ENCODE measurements around the gene MINDY2. TPM values are rescaled to one million over a fixed set of nuclear protein-coding genes. Genes with fewer than 3 reads are reported as not detected.

MINDY2 gene
- total and polyA plus RNA-seq, 10 of the 15 experiments (the other 5 are each of a cell fraction or from before 2014, with no cell fraction given), result 0.73 to 9.4 (median 3.3) TPM

DNA sequence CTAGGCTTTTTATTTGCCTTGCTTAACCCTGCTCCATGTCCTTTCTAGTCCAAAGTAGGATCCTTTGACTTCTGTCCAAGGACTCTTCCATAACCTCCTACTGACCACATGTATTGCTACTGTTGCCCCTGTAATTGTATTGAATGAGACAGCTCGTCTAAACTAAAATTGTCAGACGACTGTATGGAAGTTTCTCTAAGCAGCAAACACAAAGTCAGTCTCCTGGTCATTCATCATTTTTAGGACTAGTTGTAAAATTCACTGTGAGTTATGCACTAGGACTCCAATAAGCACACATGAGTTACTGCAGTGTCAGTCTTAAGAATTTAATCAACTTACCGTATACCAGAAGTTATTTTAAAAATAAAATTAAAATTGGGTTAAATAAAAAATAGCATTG lies 129.5 kb downstream of the MINDY2 start (continued):
- TF ChIP-seq NFYB (IDR thresholded peaks at IDR 0.05; ENCODE audit: insufficient read depth, low read depth, low read length) (no peak), TAF1 (IDR thresholded peaks at IDR 0.05; ENCODE audit: borderline replicate concordance, low read depth, low read length) (no peak), RUNX3 (IDR thresholded peaks at IDR 0.05; ENCODE audit: low read length) (no peak), HCFC1 (IDR thresholded peaks at IDR 0.05; ENCODE audit: low read length) (no peak)

DNA sequence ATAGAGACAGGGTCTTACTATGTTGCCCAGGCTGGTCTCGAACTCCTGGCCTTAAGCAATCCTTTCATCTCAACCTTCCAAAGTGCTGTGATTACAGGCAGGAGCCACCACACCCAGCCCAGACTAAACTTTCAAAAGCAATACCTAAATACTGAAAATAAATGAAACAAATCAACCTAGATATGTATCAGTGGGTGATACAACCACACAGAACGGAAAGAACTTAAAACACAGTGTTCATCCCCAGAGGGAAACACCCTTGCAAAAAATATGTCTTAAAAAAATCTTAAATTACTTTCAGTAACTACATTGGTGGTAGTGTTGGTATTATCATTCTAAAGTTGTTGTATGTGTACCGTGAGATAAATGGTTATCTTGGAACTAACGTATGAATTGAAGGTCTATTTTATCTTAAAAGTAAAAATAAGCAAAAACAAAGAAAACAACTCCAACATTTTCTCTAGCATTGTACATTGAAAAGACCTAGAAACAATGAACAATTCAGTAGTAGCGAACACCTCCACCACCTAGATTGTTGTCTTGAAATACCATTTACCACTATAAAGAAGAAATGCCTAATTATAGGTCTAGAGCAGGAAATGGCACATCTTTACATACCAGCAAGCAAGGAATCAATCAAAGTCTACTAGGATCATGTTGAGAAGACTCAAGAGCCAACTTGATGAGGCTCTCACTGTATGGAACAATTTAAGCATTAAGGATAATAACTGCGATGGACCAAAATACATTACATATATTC lies 137.6 kb downstream of the MINDY2 start:
- H3K4me1 ChIP-seq (ENCODE audit: control insufficient read depth, insufficient read depth, low read length), result no peaks in the 10 kb centered on the region
- H3K27ac ChIP-seq (ENCODE audit: control insufficient read depth, insufficient read depth), result no peak overlapping the region
- H3K4me3 ChIP-seq, result no peak overlapping the region
- ChIA-PET SMC1A (ENCODE audit: uncharacterized antibody, unreplicated experiment) (interaction anchor here (1.5 kb wide), 1 partner anchor 8 kb away, joined by 5 read pairs; no protein-coding TSS in a partner anchor), RAD21 (ENCODE audit: unreplicated experiment) (no interaction called here), POLR2A (no interaction called here), CTCF (no interaction called here)
- in situ Hi-C loops (cut with MboI), result no loop called here
- no peaks in the 10 kb centered on the region for H4K20me1 ChIP-seq (ENCODE audit: control insufficient read depth, insufficient read depth)
- FAIRE-seq, result no peak
- intact Hi-C loops (cut with micrococcal nuclease; ENCODE audit: unreplicated experiment), result no loop called here
- H2AFZ ChIP-seq (ENCODE audit: control insufficient read depth, low read depth, low read length), result no peak overlapping the region
- no peak for ATAC-seq
- DNase-seq (ENCODE audit: low read depth, low spot score), result no peak
- H3K36me3 ChIP-seq (ENCODE audit: control insufficient read depth in 2 of 2, insufficient read depth in 2 of 2, low read length in 1 of 2), result peaks cover 1 to 22% of the 10 kb centered on the region in 2 experiments; a peak in 3 of 4 replicates
- H3K79me2 ChIP-seq (ENCODE audit: control insufficient read depth, insufficient read depth, low read length), result peaks cover 6% of the 10 kb centered on the region
- H3K9ac ChIP-seq (ENCODE audit: control insufficient read depth, insufficient read depth, low read length), result no peak overlapping the region
- H3K4me2 ChIP-seq (ENCODE audit: control insufficient read depth, insufficient read depth), result no peak overlapping the region
- 93% methylated on average over 6 of the region's 6 CpGs for WGBS (ENCODE audit: insufficient coverage, insufficient replicate concordance, low lambda C conversion rate, missing lambda C conversion rate)
- H3K27me3 ChIP-seq (replicated peaks in 1 of 2; ENCODE audit: control insufficient read depth in 2 of 2, insufficient read depth in 2 of 2, low read length in 1 of 2), result no peaks in the 10 kb centered on the region
- no peak for TF ChIP-seq BACH1 (IDR thresholded peaks at IDR 0.05; ENCODE audit: borderline replicate concordance)
- no peak for TF ChIP-seq BRCA1 (IDR thresholded peaks at IDR 0.05; ENCODE audit: low read depth, low read length)
- no TSS peak for BruUV-seq (replicated peaks)
- H3K9me3 ChIP-seq (replicated peaks; ENCODE audit: control insufficient read depth, insufficient read depth, low read length), result no peaks in the 10 kb centered on the region

Data from GM12878 (cell line).